Astrocyte (in vitro differentiated cells and primary cell): Measurements from ENCODE around the gene ARHGAP20.

Source experiments
- CTCF ChIP-seq: IDR thresholded peaks from 2 replicates; pipeline ENCODE4 v1.5.1; 2011; ENCODE audit warnings: low read depth, mild to moderate bottlenecking, inconsistent platforms, low read length, moderate library complexity; ENCODE audit not compliant: insufficient read depth
- EZH2 ChIP-seq: IDR thresholded peaks from 2 replicates; pipeline ENCODE4 v1.6.1; 2012; ENCODE audit warnings: mild to moderate bottlenecking, low read length, inconsistent platforms; ENCODE audit not compliant: insufficient read depth

- TF ChIP-seq CTCF (no peak), EZH2 (no peak)
These were observed 18.5 kb upstream of the ARHGAP20 start for GRCh38 chr11:110730773-110731172.
